ENCODE results near the gene FAM163A.

DNA sequence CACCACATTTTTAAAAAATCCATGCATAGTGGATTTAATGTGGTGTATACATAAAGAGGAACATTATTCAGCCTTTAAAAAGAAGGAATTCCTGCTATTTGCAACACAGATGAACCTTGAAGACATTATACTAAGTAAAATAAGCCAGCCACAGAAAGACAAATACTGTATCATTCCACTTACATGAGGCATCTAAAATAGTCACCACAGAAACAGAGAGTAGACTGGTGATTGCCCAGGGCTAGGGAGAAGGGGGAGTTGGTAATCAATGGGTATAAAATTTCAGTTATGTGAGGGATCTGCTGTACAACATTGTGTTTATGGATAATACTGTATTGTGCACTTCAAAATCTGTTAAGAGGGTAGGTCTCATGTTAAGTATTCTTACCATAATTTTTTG is 10.0 kb downstream of the FAM163A start:
- no peak for TF ChIP-seq ARNT (IDR thresholded peaks at IDR 0.05)
- no peak for TF ChIP-seq FOXK2 (IDR thresholded peaks at IDR 0.05)
- no peak for TF ChIP-seq BHLHE40 (IDR thresholded peaks at IDR 0.05; ENCODE audit: borderline replicate concordance)
- no peak for TF ChIP-seq SP1 (IDR thresholded peaks at IDR 0.05)
- no peak for TF ChIP-seq ELF4 (IDR thresholded peaks at IDR 0.05)
- TF ChIP-seq ZNF384 (IDR thresholded peaks at IDR 0.05), result no peak
- no peak for TF ChIP-seq TARDBP (IDR thresholded peaks at IDR 0.05)
- no peak for TF ChIP-seq NFRKB (IDR thresholded peaks at IDR 0.05)
- TF ChIP-seq SUZ12 (IDR thresholded peaks at IDR 0.05), result no peak
- TF ChIP-seq FOXM1 (IDR thresholded peaks at IDR 0.05; ENCODE audit: borderline replicate concordance), result no peak
- no peak for TF ChIP-seq HDGF (IDR thresholded peaks at IDR 0.05; ENCODE audit: borderline replicate concordance)
- TF ChIP-seq, protein P1, sequence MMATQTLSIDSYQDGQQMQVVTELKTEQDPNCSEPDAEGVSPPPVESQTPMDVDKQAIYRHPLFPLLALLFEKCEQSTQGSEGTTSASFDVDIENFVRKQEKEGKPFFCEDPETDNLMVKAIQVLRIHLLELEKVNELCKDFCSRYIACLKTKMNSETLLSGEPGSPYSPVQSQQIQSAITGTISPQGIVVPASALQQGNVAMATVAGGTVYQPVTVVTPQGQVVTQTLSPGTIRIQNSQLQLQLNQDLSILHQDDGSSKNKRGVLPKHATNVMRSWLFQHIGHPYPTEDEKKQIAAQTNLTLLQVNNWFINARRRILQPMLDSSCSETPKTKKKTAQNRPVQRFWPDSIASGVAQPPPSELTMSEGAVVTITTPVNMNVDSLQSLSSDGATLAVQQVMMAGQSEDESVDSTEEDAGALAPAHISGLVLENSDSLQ (IDR thresholded peaks at IDR 0.05), result no peak
